ENCODE data around the gene TMEM60.
"Not testable (repeated sequence)": the region's sequence is repeated elsewhere in the genome, so short reads cannot be mapped to it uniquely, and the experiment has no call there.

The TMEM60 gene

DNA sequence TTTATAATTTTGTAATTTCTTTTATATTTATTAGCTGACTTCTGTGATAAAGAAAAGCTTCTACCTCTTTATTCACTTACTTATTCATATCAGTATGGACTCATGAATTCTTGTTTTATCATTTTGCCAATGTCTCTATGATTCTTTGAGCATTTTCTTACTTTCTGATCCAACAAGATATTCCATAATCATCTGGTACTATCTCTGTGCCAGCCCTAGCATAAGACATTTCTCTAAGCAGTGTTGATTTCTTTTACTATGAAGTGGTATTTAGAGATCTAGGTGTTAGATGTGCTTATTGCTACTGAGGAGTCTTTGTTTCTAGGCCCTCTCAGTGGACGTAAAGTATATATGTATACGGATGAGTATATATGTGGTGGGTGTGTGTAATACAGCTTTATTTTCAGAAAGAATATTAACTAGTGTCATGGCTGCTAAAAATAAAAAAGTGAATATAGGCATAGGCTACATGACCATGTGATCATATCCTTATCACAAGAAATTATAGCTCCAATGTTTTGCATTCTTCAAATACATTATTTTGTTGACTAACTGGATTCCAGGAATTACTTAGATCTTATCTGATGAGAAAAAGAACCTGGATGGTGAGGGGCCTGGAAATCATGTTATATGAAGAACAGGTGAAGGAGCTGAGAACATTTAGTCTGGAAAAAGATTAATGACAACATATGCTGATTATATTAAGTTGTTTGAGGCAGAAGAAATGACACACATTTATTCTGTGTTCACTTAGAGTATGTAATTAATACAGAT, 13.5 kb upstream of the TMEM60 start:
- DNase-seq: peak; percentile 13

DNA sequence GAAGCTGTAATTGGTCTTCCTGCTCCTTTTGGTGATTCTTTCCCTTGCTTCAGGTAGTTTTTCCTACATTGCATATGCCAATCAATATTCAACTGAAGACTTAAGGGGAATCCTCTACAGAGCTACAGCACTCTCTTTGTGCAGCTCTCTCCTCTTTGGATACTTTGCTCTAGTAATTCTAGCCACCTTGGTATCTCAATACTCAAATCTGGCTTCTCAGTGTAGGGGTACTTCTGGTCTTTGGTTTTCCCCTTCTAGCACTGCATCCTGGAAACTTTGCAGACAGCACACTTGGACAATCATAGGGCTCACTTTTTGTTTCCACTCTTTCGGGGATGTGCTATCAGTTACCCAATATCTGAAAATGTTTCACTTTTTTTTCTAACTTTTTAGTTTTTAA, 10.3 kb upstream of the TMEM60 start:
- no peak for DNase-seq

DNA sequence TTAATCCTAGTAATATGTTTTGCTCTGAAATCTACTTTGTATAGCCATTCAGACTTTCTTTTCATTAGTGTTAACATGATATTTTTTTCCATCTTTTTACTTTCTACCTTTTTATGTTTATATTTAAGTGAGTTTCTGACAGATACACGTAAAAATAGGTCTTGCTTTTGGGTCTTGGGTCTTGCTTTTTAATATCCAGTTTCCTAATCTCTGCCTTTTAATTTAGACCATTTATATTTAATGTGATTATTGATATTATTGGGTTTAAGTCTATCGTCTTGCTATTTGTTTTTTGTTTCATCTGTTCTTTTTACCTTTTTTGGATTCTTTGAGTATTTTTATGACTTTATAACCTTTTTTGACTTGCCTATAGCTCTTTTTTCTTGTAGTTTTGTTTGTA, 8.2 kb upstream of the TMEM60 start:
- no peak for DNase-seq

DNA sequence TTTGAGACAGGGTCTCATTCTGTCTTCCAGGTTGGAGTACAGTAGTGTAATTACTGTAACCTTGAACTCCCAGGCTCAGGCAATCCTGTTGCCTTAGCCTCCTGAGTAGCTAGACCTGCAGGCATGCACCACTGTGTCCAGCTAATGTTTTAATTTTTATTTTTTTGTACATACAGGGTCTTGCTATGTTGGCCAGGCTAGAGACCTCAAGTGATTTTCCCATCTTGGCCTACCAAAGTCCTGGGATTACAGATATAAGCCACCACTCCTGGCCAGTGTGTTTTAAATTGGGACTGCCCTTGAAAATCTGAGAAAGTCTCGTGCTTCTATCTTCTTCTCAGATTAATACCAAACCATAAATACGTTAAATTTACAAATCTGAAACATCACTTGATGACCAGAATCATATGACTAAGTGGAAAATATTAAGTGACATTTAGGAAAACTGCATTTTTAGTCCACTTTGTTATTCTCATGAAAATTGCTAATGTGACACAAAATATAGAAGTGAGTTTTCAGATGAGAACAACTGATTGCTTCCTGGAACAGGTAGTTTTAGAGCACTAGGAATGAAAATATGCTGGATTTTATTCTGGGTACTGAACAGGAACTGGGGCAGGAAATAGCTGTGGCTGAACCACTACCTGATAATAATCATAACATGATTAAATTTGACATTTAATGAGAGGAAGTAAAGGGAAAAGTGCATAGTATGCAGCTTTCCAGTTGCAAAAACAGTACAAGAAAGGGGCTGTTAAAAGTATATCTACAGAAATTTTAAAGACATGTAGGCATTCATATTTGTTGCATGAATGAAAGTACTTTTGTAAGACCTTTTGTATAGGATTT, 4.5 kb upstream of the TMEM60 start:
- DNase-seq: no peak

DNA sequence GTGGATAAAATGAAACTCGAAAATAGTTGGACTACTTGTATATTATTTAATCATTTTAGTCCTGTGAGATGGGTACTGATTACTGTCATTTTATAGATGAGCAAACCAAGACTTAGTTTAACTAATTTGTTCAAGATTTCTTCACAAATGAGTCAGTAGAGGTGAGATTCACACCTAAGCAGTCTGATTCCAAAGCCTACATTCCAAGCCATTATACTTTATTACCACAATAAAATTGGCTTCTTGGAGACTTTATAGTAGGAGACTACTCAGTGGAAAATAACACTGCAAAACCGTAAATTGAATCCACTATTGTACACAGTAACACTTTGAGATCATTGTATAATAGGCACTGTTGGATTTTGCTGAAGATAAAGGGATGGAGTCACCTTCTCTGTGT, 2.5 kb upstream of the TMEM60 start:
- DNase-seq: no peak

DNA sequence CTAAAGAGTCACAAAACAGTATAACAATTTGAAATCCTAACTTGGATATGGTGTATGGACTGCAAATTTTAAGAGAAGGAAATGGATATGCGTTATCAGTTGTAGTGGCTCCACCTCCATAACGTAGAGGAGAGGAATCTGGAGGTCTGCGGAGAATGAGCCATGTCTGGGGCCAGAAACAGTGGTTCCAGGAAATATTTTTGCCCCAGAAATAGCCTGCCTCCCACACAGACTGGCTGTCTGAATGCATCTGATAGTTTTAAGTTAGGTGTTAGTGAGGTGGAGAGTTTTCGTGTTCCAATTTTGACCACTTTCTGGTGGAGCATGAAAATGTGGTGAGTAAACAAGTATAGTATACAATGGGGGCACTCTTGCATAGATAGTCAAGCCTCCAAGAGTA, 1.9 kb upstream of the TMEM60 start:
- peak; percentile 9 for DNase-seq

DNA sequence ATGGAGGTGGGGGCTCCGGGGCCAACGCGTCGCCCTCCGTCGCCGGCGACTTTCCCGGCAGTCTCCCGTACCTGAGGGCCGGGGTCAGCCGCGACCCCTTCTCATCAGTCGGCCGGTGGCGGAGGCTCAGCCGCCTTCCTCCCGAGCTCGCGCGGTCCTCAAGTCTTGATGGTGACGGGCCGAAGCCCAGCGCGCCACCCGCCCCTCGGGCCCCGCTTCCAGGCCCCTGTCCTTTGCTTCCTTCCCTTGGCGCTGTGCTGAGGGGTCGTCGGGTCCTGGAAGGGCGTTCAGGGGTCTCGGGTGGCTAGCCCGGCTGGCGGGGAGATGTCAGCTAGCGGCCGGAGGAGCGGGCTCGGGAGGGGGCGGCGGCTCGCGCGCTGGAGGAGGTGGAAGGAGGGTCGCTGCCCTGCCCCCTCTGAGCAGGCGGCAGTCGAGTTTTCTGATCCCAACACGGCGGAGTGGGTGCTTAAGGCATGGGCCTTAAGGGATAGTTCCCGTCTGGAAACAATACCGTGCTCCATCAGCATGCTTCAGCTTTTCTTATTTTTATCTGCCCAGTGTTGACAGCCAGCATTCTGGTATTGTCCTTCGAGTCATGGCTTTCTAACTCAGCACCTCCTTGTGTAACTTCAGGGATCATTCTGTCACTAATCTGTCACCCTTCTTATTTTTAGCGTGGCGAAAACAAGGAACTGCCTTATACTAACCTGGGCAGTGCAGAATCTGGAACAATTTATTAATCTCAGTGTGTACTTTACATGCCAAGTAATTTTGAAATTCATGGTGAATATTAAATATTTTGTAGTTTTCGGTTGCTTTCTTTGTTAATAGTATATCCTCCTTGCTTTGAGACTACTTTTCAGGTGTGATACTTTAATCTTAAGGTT, 1.1 kb upstream of the TMEM60 start:
- peak; percentile 31 for DNase-seq

DNA sequence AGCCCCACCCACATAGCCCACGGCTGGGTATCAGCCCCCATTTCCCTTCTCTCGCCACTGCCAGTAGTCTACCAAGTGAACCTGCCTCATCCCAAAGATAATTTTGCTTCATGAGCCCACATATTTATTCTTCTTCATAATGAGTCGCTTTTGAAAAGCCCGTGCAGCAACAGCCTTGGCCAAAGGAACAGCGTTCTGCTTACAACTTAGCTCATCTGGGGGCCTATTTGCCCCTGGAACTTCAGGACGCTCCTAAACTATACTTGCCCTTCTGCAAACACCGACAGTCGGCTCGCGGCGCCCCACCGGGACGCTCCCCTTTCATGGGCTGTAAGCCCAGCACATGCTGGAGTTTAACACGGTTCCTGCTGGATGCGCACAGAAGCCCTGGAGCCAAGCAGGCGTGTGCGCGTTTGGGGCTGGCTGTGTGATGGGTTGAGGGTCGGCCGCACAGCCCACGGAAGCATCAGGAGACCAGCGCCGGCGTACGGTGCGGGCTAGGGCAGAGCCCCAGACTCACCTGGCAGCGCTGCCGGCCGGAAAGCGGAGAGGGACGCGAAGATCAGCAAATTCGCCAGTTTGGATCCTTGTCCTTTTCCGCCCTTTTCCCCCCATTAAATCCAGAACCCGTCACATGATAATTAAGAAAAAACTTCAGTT, 370 bp downstream of the TMEM60 start:
- no peak for DNase-seq

DNA sequence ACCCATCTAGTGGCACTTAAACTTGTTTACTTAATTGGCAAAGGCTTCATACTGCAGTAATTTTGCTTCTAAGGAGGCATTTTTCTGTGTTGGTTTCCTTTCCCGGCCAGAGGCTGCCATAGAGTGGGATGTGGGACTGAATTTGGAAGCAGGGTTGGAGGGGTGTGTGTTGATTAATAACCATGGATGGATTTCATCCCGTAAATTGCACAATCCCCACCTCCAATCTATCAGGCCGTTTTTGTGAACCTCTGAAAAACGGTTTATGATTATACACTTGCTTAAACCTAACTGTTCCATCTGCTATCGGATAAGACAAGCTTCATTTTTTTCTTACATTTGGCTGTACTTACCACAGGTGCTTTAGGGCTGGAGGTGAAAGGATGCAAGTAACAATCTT, 1.3 kb downstream of the TMEM60 start:
- no peak for DNase-seq

DNA sequence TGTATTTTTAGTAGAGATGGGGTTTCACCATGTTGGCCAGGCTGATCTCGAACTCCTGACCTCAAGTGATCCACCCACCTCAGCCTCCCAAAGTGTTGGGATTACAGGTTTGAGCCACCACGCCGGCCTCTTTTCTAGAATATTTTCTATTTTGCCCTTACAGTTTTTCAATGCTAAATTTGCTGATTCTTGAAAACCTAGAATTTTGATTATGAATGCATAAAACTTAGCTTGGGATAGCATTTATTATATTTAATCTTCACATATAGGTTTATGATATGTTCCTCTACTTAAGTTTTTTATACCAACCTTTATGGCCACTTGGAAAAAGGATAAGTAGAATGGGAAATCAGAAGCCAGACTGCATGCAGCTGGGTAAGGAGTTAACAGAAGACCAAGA, 2.1 kb downstream of the TMEM60 start:
- no peak for DNase-seq

DNA sequence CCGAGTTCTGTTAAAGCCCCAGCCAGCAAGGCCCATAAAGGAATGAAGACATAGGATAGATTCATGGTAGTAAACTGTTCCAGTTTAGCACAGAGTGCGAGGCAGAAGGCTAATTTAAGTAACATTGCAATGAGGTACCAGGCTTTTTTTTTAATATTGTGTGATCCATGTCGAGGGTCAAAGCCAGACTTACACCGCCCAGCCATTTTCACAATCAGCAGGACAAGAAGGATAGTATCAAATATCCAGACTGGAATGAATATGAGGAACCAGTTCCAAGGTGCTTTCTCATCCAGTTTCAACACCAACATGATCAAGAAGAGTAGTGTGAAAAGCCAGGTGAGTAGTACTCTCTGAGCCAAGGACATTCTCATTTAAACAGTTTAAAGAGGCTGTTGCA, 4.2 kb downstream of the TMEM60 start:
- no peak for DNase-seq

DNA sequence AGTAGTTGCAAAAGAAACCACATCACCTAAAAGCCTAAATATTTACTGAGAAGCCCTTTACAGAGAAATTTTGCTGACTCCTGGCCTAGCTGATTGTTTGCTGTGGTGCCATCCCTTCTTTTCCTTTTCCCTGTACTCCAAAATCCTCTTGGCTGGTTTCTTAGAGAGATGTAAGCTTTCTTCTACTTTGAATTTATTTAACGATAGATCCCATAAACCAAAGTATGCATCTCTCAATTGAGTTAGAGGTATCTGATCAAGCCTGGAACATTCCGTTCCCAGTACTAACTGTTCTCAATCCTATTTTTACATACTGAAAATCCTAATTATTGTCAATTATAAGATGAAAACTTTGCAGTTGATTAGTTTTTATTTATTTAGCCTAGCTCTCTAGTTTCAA, 6.3 kb downstream of the TMEM60 start:
- DNase-seq: no peak

DNA sequence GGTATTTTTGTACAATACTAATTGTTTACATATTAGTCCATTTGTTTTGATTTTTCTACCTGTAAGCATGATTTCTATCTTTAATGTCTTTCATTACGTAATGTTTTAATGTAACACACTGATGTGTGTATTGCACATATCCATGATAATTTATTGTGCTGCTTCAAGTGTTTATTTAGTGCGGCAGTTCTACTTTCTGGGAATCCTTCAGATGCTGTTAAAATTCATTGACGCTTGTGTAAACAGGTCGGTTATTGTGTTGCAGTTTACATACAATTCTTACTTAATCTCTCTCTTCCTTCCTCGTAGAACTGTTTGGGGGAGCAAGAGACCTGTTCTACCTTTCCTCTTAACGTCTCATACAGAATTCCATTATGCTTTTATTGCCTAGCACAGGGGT, 6.9 kb downstream of the TMEM60 start:
- DNase-seq: no peak

DNA sequence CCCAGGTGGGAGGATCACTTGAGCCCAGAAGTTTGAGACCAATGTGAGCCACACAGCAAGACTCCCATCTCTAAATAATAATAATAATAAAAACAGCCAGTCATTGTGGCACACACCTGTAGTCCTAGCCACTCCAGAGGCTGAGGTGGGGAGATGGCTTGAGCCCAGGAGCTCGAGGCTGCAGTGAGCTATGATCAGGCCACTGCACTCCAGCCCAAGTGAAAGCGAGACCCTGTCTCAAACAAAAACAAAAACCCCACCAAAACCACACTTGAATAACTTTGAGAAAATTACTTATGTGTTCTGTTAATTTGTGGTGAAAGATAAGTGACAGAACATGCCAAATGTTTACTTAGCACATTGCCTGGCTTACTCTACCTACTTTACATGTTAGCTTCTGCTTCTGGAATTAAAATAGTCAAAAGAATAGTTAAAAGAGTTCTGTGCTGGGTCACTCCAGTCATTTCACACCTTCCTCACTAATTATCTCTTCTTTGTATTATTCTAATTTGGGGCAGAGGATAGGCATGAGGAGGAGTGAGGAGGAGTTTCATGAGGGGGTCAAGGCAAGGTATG, 9.8 kb downstream of the TMEM60 start:
- DNase-seq: no peak

DNA sequence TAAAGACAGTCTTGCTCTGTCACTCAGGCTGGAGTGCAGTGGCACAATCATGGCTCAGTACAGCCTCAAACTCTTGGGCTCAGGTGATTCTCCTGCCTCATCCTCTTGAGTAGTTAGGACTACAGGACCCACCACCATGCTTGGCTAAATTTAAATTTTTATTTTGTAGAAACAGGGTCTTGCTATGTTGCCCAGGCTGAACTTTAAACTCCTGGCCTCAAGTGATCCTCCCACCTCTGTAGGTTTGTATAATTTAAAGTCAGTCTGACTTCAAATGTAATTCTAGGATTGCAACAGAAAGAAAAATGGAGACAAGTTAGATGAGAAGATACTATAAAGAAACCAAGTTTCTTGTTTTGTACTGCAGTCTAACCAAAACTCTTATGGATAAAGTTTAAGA, 11.5 kb downstream of the TMEM60 start:
- no peak for DNase-seq

DNA sequence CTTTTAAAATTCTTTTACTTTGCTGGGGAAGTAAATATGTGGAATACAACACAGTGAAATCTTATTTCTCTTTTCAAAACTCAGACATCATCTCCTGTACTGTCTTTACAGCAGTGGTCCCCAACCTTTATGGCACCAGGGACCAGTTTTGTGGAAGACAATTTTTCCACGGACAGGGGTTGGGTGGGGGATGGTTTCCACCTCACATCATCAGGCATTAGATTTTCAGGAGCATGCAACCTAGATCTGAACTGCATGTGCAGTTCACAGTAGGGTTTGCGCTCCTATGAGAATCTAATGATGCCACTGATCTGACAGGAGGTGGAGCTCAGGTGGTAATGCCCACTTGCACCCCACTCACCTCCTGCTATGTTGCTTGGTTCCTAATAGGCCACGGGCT, 12.2 kb downstream of the TMEM60 start:
- DNase-seq: no peak

DNA sequence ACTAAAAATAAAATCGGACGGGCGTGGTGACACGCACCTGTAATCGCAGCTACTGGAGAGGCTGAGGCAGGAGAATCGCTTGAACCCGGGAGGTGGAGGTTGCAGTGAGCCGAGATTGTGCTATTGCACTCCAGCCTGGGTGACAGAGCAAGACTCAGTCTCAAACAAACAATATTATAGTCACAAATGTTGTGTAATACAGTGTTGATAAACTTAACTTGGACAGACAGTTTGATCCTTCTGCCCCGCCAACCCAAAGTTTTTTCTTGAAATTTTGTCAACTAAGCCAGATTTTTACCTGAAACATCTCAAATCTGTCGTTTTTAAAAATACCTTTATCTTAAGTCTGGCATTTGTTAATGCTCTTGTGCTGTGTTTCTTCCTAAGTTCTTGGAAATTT, 13.8 kb downstream of the TMEM60 start:
- DNase-seq: not testable (repeated sequence)

DNA sequence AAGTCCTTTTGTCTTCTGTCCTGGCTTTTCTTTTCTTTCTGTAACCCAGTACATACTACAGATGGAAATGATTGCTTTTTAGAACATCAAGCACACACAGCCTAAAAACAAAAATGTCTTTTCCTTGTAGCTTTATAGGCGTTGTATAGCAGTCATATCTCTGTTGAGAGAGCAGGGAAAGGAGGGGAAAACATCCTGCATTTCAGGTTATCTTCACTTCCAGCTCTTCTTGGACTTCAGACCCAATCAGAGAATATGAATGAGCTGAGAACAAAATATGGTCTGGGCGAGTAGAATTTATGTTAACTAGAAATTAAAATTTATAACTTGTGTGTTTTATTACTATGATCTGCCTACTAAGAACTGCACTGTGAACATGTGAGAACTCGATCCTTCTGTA, 14.7 kb downstream of the TMEM60 start:
- DNase-seq: no peak

DNA sequence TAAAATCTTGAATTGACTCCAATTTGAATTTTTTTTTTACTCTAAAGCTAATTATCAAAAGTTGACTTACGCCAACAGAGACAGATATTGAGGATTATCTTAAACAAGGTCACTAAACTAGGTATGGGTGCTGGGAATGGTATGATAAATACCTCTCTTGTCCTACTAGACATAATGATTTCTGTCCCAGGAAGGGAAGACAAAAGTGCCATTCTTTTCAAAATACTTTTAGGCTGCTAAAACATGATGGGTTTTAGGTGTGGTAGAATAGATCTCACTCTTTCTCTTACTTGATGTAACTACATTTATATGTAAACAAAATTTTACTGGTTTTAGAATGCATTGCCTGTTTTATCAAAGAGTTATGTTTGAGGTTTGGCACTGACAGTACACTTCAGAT, 15.1 kb downstream of the TMEM60 start:
- no peak for DNase-seq

DNA sequence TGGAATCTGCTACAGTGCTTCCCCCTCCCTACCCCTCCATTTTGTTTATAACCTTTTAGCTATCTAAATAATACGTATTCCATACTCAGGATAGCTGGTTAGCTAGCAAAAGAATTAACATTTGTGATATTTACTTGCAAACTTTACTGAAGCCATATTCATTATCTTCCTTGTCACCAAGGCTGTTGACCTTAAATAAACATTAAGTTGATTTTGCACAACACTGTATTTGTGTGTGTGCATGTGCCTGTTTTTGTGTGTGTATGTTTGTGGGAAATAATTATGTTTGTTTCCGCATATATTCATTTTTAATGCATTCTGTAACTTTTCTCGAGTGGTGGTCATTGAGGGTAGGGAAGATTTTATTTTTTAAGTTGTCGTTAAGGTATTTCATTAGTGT, 15.9 kb downstream of the TMEM60 start:
- DNase-seq: no peak

DNA sequence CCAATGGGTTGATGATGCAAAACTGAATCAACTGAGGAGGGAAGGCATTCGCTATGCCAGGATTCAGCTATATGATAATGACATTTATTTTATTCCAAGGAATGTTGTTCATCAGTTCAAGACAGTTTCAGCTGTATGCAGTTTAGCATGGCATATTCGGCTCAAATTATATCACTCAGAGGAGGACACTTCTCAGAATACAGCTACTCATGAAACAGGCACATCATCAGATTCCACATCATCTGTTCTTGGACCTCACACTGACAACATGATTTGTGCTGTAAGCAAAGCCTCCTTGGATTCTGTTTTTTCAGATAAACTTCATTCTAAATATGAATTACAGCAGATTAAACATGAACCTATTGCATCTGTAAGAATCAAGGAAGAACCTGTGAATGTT, 19.7 kb downstream of the TMEM60 start:
- no peak for DNase-seq

DNA sequence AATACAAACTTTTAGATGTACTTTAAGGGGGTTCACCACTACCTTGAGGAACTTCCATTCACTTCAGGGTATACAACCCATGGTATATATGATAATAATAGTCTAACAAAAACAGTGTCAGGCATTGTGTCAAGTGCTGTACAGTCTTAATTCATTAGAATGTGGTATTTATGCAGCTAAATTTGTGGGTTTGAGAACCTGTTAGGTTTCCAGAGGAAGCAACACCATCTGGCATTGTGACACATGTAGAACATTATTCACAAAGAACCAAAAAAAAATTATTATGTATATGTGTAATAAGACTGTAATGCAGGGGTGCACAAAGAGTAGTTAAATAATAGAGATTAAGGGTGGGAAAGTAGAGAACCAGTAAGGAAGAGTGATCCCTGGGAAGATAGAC, 26.3 kb downstream of the TMEM60 start:
- no peak for DNase-seq

Measured in fibroblast of skin of abdomen (primary cell).